ENCODE measurements around the gene CALML5. TPM values are rescaled to one million over a fixed set of nuclear protein-coding genes. Genes with fewer than 3 reads are reported as not detected.
A peak's percentile ranks its signal among the peaks of the same experiment; 100 is the strongest.

The CALML5 gene
- total and polyA plus RNA-seq, 2 experiments from 2014 or later = not detected

GRCh38 chr10:5538892-5539651, 39.7 kb upstream of the CALML5 start:
- H4K20me1 ChIP-seq (ENCODE audit: insufficient read depth) = no peaks in the 10 kb centered on the region
- no peak overlapping the region for H3K9ac ChIP-seq
- no peaks in the 10 kb centered on the region for H3K79me2 ChIP-seq (ENCODE audit: insufficient read depth)
- in situ Hi-C loops (cut with MboI) = no loop called here
- H3K9me3 ChIP-seq (ENCODE audit: low read depth) = no peaks in the 10 kb centered on the region
- H3K27ac ChIP-seq = no peak overlapping the region
- no peak for TF ChIP-seq EZH2phosphoT487 (IDR thresholded peaks at IDR 0.05; ENCODE audit: insufficient read depth, low read depth)
- no peak for TF ChIP-seq EZH2 (IDR thresholded peaks at IDR 0.05; ENCODE audit: insufficient read depth, poor library complexity, severe bottlenecking)
- H2AFZ ChIP-seq = no peak overlapping the region
- H3F3A ChIP-seq (ENCODE audit: insufficient read depth) = 0 out of 2 replicates have a peak, but pooled peaks cover 8% of the 10 kb centered on the region
- 94 to 96% methylated on average over 19 of the region's 19 CpGs for WGBS, 2 experiments (ENCODE audit: low coverage in 1 of 2, low lambda C conversion rate in 2 of 2, missing lambda C conversion rate in 2 of 2)
- no peak for DNase-seq
- no peaks in the 10 kb centered on the region for H3K27me3 ChIP-seq (replicated peaks; ENCODE audit: insufficient read depth)
- H3K9me2 ChIP-seq (ENCODE audit: insufficient read depth) = no peaks in the 10 kb centered on the region
- H3K4me2 ChIP-seq (ENCODE audit: unreplicated experiment) = no peak overlapping the region
- H3K36me3 ChIP-seq (ENCODE audit: low read depth) = no peaks in the 10 kb centered on the region
- no peak overlapping the region for H3K4me3 ChIP-seq
- H3K4me1 ChIP-seq (ENCODE audit: insufficient read depth) = peaks cover 8% of the 10 kb centered on the region

GRCh38 chr10:5538446-5538845, 39.1 kb upstream of the CALML5 start:
- no peak overlapping the region for H3K9ac ChIP-seq
- 87 to 91% methylated on average over 9 of the region's 9 CpGs for WGBS, 2 experiments (ENCODE audit: low coverage in 1 of 2, low lambda C conversion rate in 2 of 2, missing lambda C conversion rate in 2 of 2)

GRCh38 chr10:5537684-5538083, 38.3 kb upstream of the CALML5 start:
- Histone ChIP-seq H3K79me2 (ENCODE audit: insufficient read depth) (no peaks in the 10 kb centered on the region), H3K9me3 (ENCODE audit: low read depth) (no peaks in the 10 kb centered on the region), H3K27ac (no peak overlapping the region), H3K4me2 (ENCODE audit: unreplicated experiment) (no peak overlapping the region), H3K36me3 (ENCODE audit: low read depth) (no peaks in the 10 kb centered on the region), H3K9me2 (ENCODE audit: insufficient read depth) (no peaks in the 10 kb centered on the region), H3K4me3 (no peak overlapping the region), H2AFZ (no peak overlapping the region), H3K9ac (no peak overlapping the region), H4K20me1 (ENCODE audit: insufficient read depth) (no peaks in the 10 kb centered on the region), H3F3A (ENCODE audit: insufficient read depth) (0 out of 2 replicates have a peak, but pooled peaks cover 8% of the 10 kb centered on the region), H3K27me3 (replicated peaks; ENCODE audit: insufficient read depth) (no peaks in the 10 kb centered on the region), H3K4me1 (ENCODE audit: insufficient read depth) (peaks cover 8% of the 10 kb centered on the region)
- 77 to 83% methylated on average over 6 of the region's 6 CpGs for WGBS, 2 experiments (ENCODE audit: low coverage in 1 of 2, low lambda C conversion rate in 2 of 2, missing lambda C conversion rate in 2 of 2)
- in situ Hi-C loops (cut with MboI) = no loop called here
- no peak for DNase-seq
- TF ChIP-seq EZH2phosphoT487 (IDR thresholded peaks at IDR 0.05; ENCODE audit: insufficient read depth, low read depth) = no peak
- no peak for TF ChIP-seq EZH2 (IDR thresholded peaks at IDR 0.05; ENCODE audit: insufficient read depth, poor library complexity, severe bottlenecking)

More at GRCh38 chr10:5538446-5538845, 39.1 kb upstream of the CALML5 start:
- in situ Hi-C loops (cut with MboI) = no loop called here
- Histone ChIP-seq H3K36me3 (ENCODE audit: low read depth) (no peaks in the 10 kb centered on the region), H3K27me3 (replicated peaks; ENCODE audit: insufficient read depth) (no peaks in the 10 kb centered on the region), H3F3A (ENCODE audit: insufficient read depth) (0 out of 2 replicates have a peak, but pooled peaks cover 8% of the 10 kb centered on the region), H3K4me3 (no peak overlapping the region), H3K4me2 (ENCODE audit: unreplicated experiment) (no peak overlapping the region), H3K4me1 (ENCODE audit: insufficient read depth) (peaks cover 8% of the 10 kb centered on the region), H4K20me1 (ENCODE audit: insufficient read depth) (no peaks in the 10 kb centered on the region), H3K79me2 (ENCODE audit: insufficient read depth) (no peaks in the 10 kb centered on the region), H3K27ac (no peak overlapping the region), H2AFZ (no peak overlapping the region), H3K9me2 (ENCODE audit: insufficient read depth) (no peaks in the 10 kb centered on the region), H3K9me3 (ENCODE audit: low read depth) (no peaks in the 10 kb centered on the region)
- TF ChIP-seq EZH2 (IDR thresholded peaks at IDR 0.05; ENCODE audit: insufficient read depth, poor library complexity, severe bottlenecking) (no peak), EZH2phosphoT487 (IDR thresholded peaks at IDR 0.05; ENCODE audit: insufficient read depth, low read depth) (no peak)
- DNase-seq = peak; percentile 48

- H4K20me1 ChIP-seq (ENCODE audit: insufficient read depth) = no peaks in the 10 kb centered on the region
- in situ Hi-C loops (cut with MboI) = no loop called here
- 77% methylated on average over 6 to 7 of the region's 7 CpGs for WGBS, 2 experiments (ENCODE audit: low coverage in 1 of 2, low lambda C conversion rate in 2 of 2, missing lambda C conversion rate in 2 of 2)
- no peak overlapping the region for H3K27ac ChIP-seq
- H3K4me1 ChIP-seq (ENCODE audit: insufficient read depth) = peaks cover 8% of the 10 kb centered on the region
- no peak overlapping the region for H3K4me2 ChIP-seq (ENCODE audit: unreplicated experiment)
- H3K27me3 ChIP-seq (replicated peaks; ENCODE audit: insufficient read depth) = no peaks in the 10 kb centered on the region
- H3K9me3 ChIP-seq (ENCODE audit: low read depth) = no peaks in the 10 kb centered on the region
- TF ChIP-seq EZH2 (IDR thresholded peaks at IDR 0.05; ENCODE audit: insufficient read depth, poor library complexity, severe bottlenecking) (no peak), EZH2phosphoT487 (IDR thresholded peaks at IDR 0.05; ENCODE audit: insufficient read depth, low read depth) (no peak)
- no peaks in the 10 kb centered on the region for H3K9me2 ChIP-seq (ENCODE audit: insufficient read depth)
- H3K36me3 ChIP-seq (ENCODE audit: low read depth) = no peaks in the 10 kb centered on the region
- 0 out of 2 replicates have a peak, but pooled peaks cover 8% of the 10 kb centered on the region for H3F3A ChIP-seq (ENCODE audit: insufficient read depth)
- H3K9ac ChIP-seq = no peak overlapping the region
- H3K4me3 ChIP-seq = no peak overlapping the region
- DNase-seq = no peak
- H3K79me2 ChIP-seq (ENCODE audit: insufficient read depth) = no peaks in the 10 kb centered on the region
- H2AFZ ChIP-seq = no peak overlapping the region
These were observed 37.2 kb upstream of the CALML5 start for GRCh38 chr10:5536486-5537081.
